ENCODE results near the gene CUEDC2. TPM values are rescaled to one million over a fixed set of nuclear protein-coding genes. Genes with fewer than 3 reads are reported as not detected.
A peak's percentile ranks its signal among the peaks of the same experiment; 100 is the strongest.

The CUEDC2 gene
- total RNA-seq, 1 donor from 2014 or later: 41.2 TPM

- intact Hi-C loops (cut with DNase I): no loop called here
- H3K4me3 ChIP-seq: peak overlapping the region; percentile 52
- no peak for DNase-seq
Observed at GRCh38 chr10:102435133-102435497, 2.7 kb upstream of the CUEDC2 start.

GRCh38 chr10:102434394-102435132 lies 2.2 kb upstream of the CUEDC2 start:
- no peak for TF ChIP-seq CTCF (IDR thresholded peaks at IDR 0.05)
- H3K4me3 ChIP-seq: peak overlapping the region; percentile 52
- peak overlapping the region; percentile 72 for H3K27ac ChIP-seq
- ATAC-seq (peak; percentile 5 to 31), DNase-seq (no peak)
- no peaks in the 10 kb centered on the region for H3K9me3 ChIP-seq
- no peaks in the 10 kb centered on the region for H3K36me3 ChIP-seq
- peaks cover 57% of the 10 kb centered on the region for H3K4me1 ChIP-seq
- H3K27me3 ChIP-seq (ENCODE audit: low read depth): no peaks in the 10 kb centered on the region
- intact Hi-C loops (cut with DNase I): no loop called here

More at GRCh38 chr10:102435133-102435497, 2.7 kb upstream of the CUEDC2 start:
- H3K27me3 ChIP-seq (ENCODE audit: low read depth): no peaks in the 10 kb centered on the region
- H3K4me1 ChIP-seq: peaks cover 60% of the 10 kb centered on the region
- TF ChIP-seq CTCF (IDR thresholded peaks at IDR 0.05): no peak
- H3K9me3 ChIP-seq: no peaks in the 10 kb centered on the region
- H3K27ac ChIP-seq: peak overlapping the region; percentile 72
- H3K36me3 ChIP-seq: no peaks in the 10 kb centered on the region
- no peak for ATAC-seq

- peak; percentile 49 for DNase-seq
- Histone ChIP-seq H3K27ac (no peak overlapping the region), H3K4me1 (peaks cover 57% of the 10 kb centered on the region), H3K27me3 (ENCODE audit: low read depth) (no peaks in the 10 kb centered on the region), H3K36me3 (no peaks in the 10 kb centered on the region), H3K9me3 (no peaks in the 10 kb centered on the region), H3K4me3 (no peak overlapping the region)
- no peak for ATAC-seq
- intact Hi-C loops (cut with DNase I): no loop called here
- no peak for TF ChIP-seq CTCF (IDR thresholded peaks at IDR 0.05)
Observed at GRCh38 chr10:102433619-102434046, 1.3 kb upstream of the CUEDC2 start.

GRCh38 chr10:102431452-102432124 lies 786 bp downstream of the CUEDC2 start:
- H3K27ac ChIP-seq: peak overlapping the region; percentile 86

GRCh38 chr10:102429468-102429867 lies 2.9 kb downstream of the CUEDC2 start:
- H3K27me3 ChIP-seq (ENCODE audit: low read depth): no peaks in the 10 kb centered on the region
- no peak overlapping the region for H3K27ac ChIP-seq
- H3K4me3 ChIP-seq: no peak overlapping the region
- intact Hi-C loops (cut with DNase I): no loop called here
- peaks cover 25% of the 10 kb centered on the region for H3K4me1 ChIP-seq
- peaks cover 6% of the 10 kb centered on the region for H3K36me3 ChIP-seq
- no peak for TF ChIP-seq CTCF (IDR thresholded peaks at IDR 0.05)
- DNase-seq (no peak), ATAC-seq (no peak)
- no peaks in the 10 kb centered on the region for H3K9me3 ChIP-seq

More at GRCh38 chr10:102431452-102432124, 786 bp downstream of the CUEDC2 start:
- H3K4me3 ChIP-seq: peak overlapping the region; percentile 96
- DNase-seq: no peak
- peaks cover 38% of the 10 kb centered on the region for H3K4me1 ChIP-seq
- ATAC-seq: peak in 1 of 2 donors; percentile 1
- no peaks in the 10 kb centered on the region for H3K36me3 ChIP-seq
- no peak for TF ChIP-seq CTCF (IDR thresholded peaks at IDR 0.05)
- intact Hi-C loops (cut with DNase I): no loop called here
- no peaks in the 10 kb centered on the region for H3K9me3 ChIP-seq
- no peaks in the 10 kb centered on the region for H3K27me3 ChIP-seq (ENCODE audit: low read depth)
